HK-2 (cell line): ENCODE results near the gene KIZ.

ENCODE experiments used
- DNase-seq: peaks from one replicate; pipeline ENCODE4 v3.0.0-alpha.2; 2018; ENCODE audit not compliant: unreplicated experiment

KIZ gene

GRCh38 chr20:21265261-21266190 is 139.6 kb downstream of the KIZ start:
- DNase-seq = no peak

GRCh38 chr20:21266191-21266536 is 140.3 kb downstream of the KIZ start:
- DNase-seq = no peak

GRCh38 chr20:21269772-21270171 is 143.9 kb downstream of the KIZ start:
- DNase-seq = no peak

GRCh38 chr20:21270806-21271205 is 144.9 kb downstream of the KIZ start:
- no peak for DNase-seq

- no peak for DNase-seq
Measured at GRCh38 chr20:21272279-21272678, 146.4 kb downstream of the KIZ start.

- no peak for DNase-seq
Measured at GRCh38 chr20:21272679-21273078, 146.8 kb downstream of the KIZ start.

DNA sequence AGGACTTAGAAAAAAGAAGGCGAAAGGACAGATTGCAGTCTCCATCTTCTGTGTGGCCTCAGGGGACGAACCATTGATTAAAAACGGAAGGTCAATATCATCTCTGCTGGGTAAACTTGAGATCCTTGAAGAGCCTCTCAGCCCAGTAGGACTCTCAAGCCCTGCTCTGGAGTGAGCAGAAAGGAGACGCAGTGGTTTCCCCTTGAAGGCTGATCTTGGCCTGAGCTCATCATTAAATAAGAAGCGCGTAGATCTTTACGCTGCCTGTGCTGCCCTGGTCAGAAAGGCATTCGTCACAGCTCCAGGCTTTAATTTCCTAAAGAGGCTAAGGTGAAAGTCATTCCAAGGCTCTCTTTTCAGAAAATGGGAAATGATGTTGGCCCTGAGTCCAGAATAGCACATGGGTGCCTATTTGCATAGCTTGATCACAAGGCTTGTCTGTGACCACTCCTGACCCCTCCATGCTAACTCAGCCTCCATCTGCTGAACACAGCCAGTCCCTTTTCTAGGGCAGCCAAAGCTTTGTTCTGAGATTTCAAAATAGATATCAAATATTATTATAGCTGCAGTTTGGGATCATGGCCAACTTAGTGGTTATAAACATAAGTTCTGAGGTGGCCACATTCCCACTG is 148.0 kb downstream of the KIZ start:
- no peak for DNase-seq

DNA sequence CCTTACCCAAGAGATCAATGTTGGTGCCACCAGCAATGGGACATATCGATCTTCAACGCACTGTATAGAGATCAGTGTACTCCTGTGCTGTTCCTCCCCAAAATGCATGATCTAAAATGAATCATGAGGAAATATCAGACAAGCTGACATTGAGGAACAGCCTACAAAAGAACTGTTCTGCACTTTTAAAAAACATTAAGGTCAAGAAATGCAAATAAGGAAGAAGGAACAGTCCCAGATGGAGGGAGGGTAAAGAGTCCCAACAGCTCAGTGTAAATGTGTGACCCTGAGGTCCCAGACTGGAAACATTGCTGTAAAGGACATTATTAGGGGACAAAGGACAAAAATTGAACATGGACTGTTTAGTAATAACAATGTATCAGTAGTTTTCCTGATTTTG is 152.9 kb downstream of the KIZ start:
- no peak for DNase-seq

GRCh38 chr20:21279706-21280521 is 154.0 kb downstream of the KIZ start:
- DNase-seq = no peak

DNA sequence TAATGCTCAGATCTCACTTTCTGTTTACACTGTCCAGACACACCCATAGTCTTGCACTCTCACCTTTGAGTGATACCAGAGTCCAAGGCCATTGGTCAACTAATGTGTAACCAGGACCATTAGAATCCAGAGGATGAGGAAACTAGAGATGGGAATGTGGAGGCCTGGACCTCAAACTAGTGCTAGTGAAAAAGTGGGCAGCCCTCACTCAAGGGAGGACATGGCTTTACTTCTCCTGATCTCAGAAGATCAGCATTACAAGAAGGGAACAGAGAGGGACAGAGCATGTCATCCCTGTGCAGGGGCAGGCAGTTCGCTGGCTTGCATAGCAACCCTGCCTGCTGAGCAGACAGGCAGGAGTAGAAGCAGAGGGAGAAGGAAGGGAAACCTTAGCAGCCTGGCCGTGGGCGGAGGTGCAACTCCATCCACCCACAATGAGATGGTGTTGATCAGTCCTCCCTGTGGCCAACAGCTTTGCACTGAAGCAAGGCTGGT is 154.7 kb downstream of the KIZ start:
- DNase-seq = no peak

GRCh38 chr20:21286775-21287174 is 160.9 kb downstream of the KIZ start:
- DNase-seq = no peak

GRCh38 chr20:21288587-21289370 is 162.9 kb downstream of the KIZ start:
- no peak for DNase-seq

DNA sequence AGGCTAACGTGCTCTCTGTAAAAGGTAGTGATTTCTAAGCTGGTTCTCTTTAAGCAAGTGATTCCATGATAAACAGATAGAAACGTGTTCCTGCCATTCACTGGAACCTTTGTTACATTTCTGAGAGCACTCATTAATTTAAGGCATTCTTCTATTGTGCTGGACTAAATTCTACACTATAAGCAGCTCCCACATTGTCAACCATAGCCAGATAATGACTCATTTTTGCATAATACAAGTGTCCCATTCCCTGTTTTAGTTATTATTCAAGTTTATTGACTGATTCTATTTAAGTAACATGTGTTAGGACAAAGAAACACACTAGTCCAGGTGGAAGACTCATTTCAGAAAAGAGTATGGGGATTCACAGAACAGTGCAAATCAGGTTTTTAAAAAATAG is 163.8 kb downstream of the KIZ start:
- no peak for DNase-seq

DNA sequence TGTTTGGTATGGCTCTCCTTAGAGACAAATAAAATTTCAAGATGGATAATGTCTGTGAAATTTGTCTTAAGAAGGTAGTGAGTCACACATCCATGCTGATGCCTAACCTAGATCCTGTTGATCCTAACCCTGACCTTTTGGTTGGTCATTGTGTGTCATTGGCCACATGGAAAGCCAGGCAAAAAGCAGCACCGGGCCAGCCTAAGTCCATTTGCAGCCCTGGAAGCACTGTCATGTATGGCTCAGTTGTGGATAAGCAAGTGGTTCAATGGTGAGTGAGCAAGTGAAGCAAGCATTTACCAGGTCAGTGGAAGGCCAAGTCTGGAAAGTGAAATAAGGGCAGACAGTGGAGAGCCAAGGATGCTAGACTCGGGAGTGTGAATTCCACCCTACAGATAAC is 165.1 kb downstream of the KIZ start:
- DNase-seq = no peak

- no peak for DNase-seq
Measured at GRCh38 chr20:21294755-21295154, 168.9 kb downstream of the KIZ start.
